Endothelial cell of umbilical vein (primary cell): Measurements from ENCODE around the gene INHA. TPM values are rescaled to one million over a fixed set of nuclear protein-coding genes. Genes with fewer than 3 reads are reported as not detected.

Experiments
- BruUV-seq: library from RNA; stranded (reverse); fragments of 400-500 nt; replicated peaks from 2 replicates; lab custom pipeline; 2021; lab: Mats Ljungman, UMichigan
- CTCF ChIA-PET: fragments of 300-600, 350-600 bp; sonication (Branson Sonifier 250); formaldehyde crosslinking; loops from one replicate; lab custom pipeline; 2021; ENCODE audit warnings: antibody characterized with exemption, inconsistent platforms; lab: Charles Lee
- POLR2A ChIA-PET: fragments of 300-600, 350-600 bp; sonication (Branson Sonifier 250); formaldehyde crosslinking; loops from one replicate; lab custom pipeline; 2021; ENCODE audit warnings: antibody characterized with exemption, inconsistent platforms; lab: Charles Lee
- DNase-seq: peaks from one replicate; pipeline ENCODE4 v3.0.0-alpha.2; 2011; ENCODE audit warnings: low read depth, low spot score
- FAIRE-seq: peaks from 2 replicates; lab custom pipeline; 2011; peaks lifted over from hg19 to GRCh38; lab: Jason Lieb, UNC
- H2AFZ ChIP-seq: 2 replicates; pipeline ENCODE4 v1.6.0; 2012; ENCODE audit warnings: low read depth, low read length, control low read depth, inconsistent platforms
- H3K27ac ChIP-seq: 2 replicates; pipeline ENCODE4 v1.5.1; 2011; ENCODE audit warnings: low read depth, mild to moderate bottlenecking, control low read depth, low read length, moderate library complexity; ENCODE audit not compliant: insufficient read depth
- H3K27me3 ChIP-seq, 2 experiments: 2 replicates each; pipeline versions ENCODE4 v1.6.0 to v1.6.1; 2011; ENCODE audit warnings: low read length in 2 of 2, mixed read lengths in 1 of 2; ENCODE audit not compliant: control insufficient read depth in 2 of 2, insufficient read depth in 2 of 2
- H3K36me3 ChIP-seq, 2 experiments: 2 replicates in 1 of 2; 3 replicates in 1 of 2; pipeline ENCODE4 v1.5.1; 2011; ENCODE audit warnings: low read length in 2 of 2, mild to moderate bottlenecking in 1 of 2, moderate library complexity in 1 of 2; ENCODE audit not compliant: control insufficient read depth in 2 of 2, insufficient read depth in 2 of 2; ENCODE audit errors: extremely low read depth in 1 of 2
- H3K4me1 ChIP-seq: 3 replicates; pipeline ENCODE4 v1.5.1; 2011; ENCODE audit warnings: mild to moderate bottlenecking, low read length; ENCODE audit not compliant: control insufficient read depth, insufficient read depth; ENCODE audit errors: extremely low read depth
- H3K4me2 ChIP-seq: 2 replicates; pipeline ENCODE4 v1.6.1; 2011; ENCODE audit warnings: low read length, control low read depth, mixed read lengths; ENCODE audit not compliant: insufficient read depth
- H3K4me3 ChIP-seq, 3 experiments: fragments of 200-600 bp in 1 of 3; sonication (generic), shearing (Covaris generic) in 1 of 3; replicated peaks in 1 of 3; 2 replicates each; pipeline ENCODE4 v1.5.1; 2011 to 2016; ENCODE audit warnings: control low read depth in 3 of 3, low read length in 3 of 3, mild to moderate bottlenecking in 2 of 3, inconsistent platforms in 1 of 3, low read depth in 1 of 3, moderate library complexity in 1 of 3; ENCODE audit not compliant: insufficient read depth in 1 of 3
- H3K79me2 ChIP-seq: 2 replicates; pipeline ENCODE4 v1.6.0; 2012; ENCODE audit warnings: low read length, inconsistent platforms; ENCODE audit not compliant: control insufficient read depth, insufficient read depth
- H3K9ac ChIP-seq: replicated peaks from 2 replicates; pipeline ENCODE3; 2011; ENCODE audit warnings: low read length, control low read depth; ENCODE audit not compliant: insufficient read depth; ENCODE audit errors: extremely low read depth
- H3K9me1 ChIP-seq: replicated peaks from 3 replicates; pipeline ENCODE4 v1.6.0; 2011; ENCODE audit warnings: mild to moderate bottlenecking, low read length; ENCODE audit not compliant: control insufficient read depth, insufficient read depth; ENCODE audit errors: extremely low read depth
- H3K9me3 ChIP-seq: replicated peaks from 2 replicates; pipeline ENCODE4 v1.5.1; 2012; ENCODE audit warnings: low read length, inconsistent platforms; ENCODE audit not compliant: control insufficient read depth, insufficient read depth
- H4K20me1 ChIP-seq: replicated peaks from 2 replicates; pipeline ENCODE3; 2011; ENCODE audit warnings: mild to moderate bottlenecking, low read length; ENCODE audit not compliant: control insufficient read depth, insufficient read depth; ENCODE audit errors: extremely low read depth
- CTCF ChIP-seq, 2 donors: IDR thresholded peaks; 1 replicate in 1 of 2; 2 replicates in 1 of 2; pipeline ENCODE4 v1.5.1; 2011; ENCODE audit warnings: low read length in 2 of 2, mild to moderate bottlenecking in 2 of 2, moderate library complexity in 2 of 2, control low read depth in 1 of 2, inconsistent platforms in 1 of 2, low read depth in 1 of 2; ENCODE audit not compliant: insufficient read depth in 1 of 2; ENCODE audit errors: extremely low read depth in 1 of 2
- EZH2 ChIP-seq: IDR thresholded peaks from 2 replicates; pipeline ENCODE4 v1.6.1; 2012; ENCODE audit warnings: borderline replicate concordance, low read depth, mild to moderate bottlenecking, moderate library complexity, low read length, inconsistent platforms; ENCODE audit not compliant: severe bottlenecking
- FOS ChIP-seq: IDR thresholded peaks from 2 replicates; pipeline ENCODE4 v1.6.1; 2011; ENCODE audit warnings: mild to moderate bottlenecking, low read length, moderate library complexity, borderline replicate concordance; ENCODE audit not compliant: insufficient read depth
- GATA2 ChIP-seq: IDR thresholded peaks from 2 replicates; pipeline ENCODE4 v1.7.0; 2011; ENCODE audit warnings: low read depth, mild to moderate bottlenecking, moderate library complexity, mixed read lengths, low read length; ENCODE audit not compliant: insufficient read length, insufficient read depth
- JUN ChIP-seq: IDR thresholded peaks from 2 replicates; pipeline ENCODE4 v1.6.1; 2011; ENCODE audit warnings: borderline replicate concordance, low read depth; ENCODE audit not compliant: insufficient read length, insufficient read depth
- MAX ChIP-seq: IDR thresholded peaks from 2 replicates; pipeline ENCODE4 v1.6.1; 2011; ENCODE audit not compliant: insufficient read depth, insufficient read length
- MYC ChIP-seq: IDR thresholded peaks from one replicate; pipeline ENCODE4 v1.6.1; 2011; ENCODE audit warnings: mild to moderate bottlenecking, low read depth, low read length
- POLR2A ChIP-seq: IDR thresholded peaks from 2 replicates; pipeline ENCODE4 v1.6.1; 2012; ENCODE audit warnings: low read depth, mild to moderate bottlenecking, control low read depth, low read length
- POLR2AphosphoS5 ChIP-seq: IDR thresholded peaks from 2 replicates; pipeline ENCODE4 v1.6.1; 2012; ENCODE audit warnings: low read depth, mild to moderate bottlenecking, control low read depth, low read length, moderate library complexity; ENCODE audit not compliant: insufficient read depth
- dilution Hi-C: fragments of 300-500 bp; cut with MboI; formaldehyde crosslinking; loops from one replicate; pipeline ENCODE4 v1.15.0; 2019; ENCODE audit warnings: low sequenced_read_pairs; ENCODE audit not compliant: extremely low pct_ligation_motif_present
- intact Hi-C: fragments of 100-400 bp; cut with micrococcal nuclease; formaldehyde crosslinking; loops from one replicate; pipeline ENCODE4 v1.10.0; 2022
- polyA plus RNA-seq, 4 experiments: library from polyadenylated mRNA; depleted of rRNA in 3 of 4; stranded (reverse) in 3 of 4; unstranded in 1 of 4; fragments of >200 nt; gene quantifications; 2 replicates each; pipeline versions ENCODE4 v1.2.1 to v1.2.3, GENCODE V29; 2011 to 2012; ENCODE audit warnings: missing spikeins in 1 of 4
- total RNA-seq: library from RNA; stranded (reverse); gene quantifications from 2 replicates; pipeline ENCODE4 v1.2.3, GENCODE V29; 2021

The INHA gene
- total and polyA plus RNA-seq, 2 donors (not counting 3 experiments of a cell fraction or from before 2014, with no cell fraction given) = 0.06 TPM; not detected in 1

GRCh38 chr2:219556413-219556812 is 15.7 kb upstream of the INHA start:
- H3K4me2 ChIP-seq = no peak overlapping the region
- DNase-seq (no peak), FAIRE-seq (no peak)
- no peaks in the 10 kb centered on the region for H3K9me3 ChIP-seq
- no TSS peak for BruUV-seq
- H3K9ac ChIP-seq = no peak overlapping the region
- CTCF ChIA-PET = interaction anchor here (1.3 kb wide), 1 partner anchor 15 kb away, joined by 5 read pairs; the partner anchor contains the start of gene OBSL1
- dilution Hi-C loops = no loop called here
- H3K36me3 ChIP-seq = no peaks in the 10 kb centered on the region
- no peak overlapping the region for H2AFZ ChIP-seq
- H3K4me1 ChIP-seq = no peaks in the 10 kb centered on the region
- H3K4me3 ChIP-seq = no peak overlapping the region
- intact Hi-C loops = no loop called here
- no peak for TF ChIP-seq CTCF (IDR thresholded peaks at IDR 0.05; ENCODE audit: extremely low read depth in 1 of 2, insufficient read depth in 1 of 2, low read depth in 1 of 2, low read length in 2 of 2)
- TF ChIP-seq EZH2 = no peak
- TF ChIP-seq MYC = no peak
- TF ChIP-seq JUN = no peak
- no peak for TF ChIP-seq GATA2
- no peak for TF ChIP-seq FOS
- no peak for TF ChIP-seq MAX
- no peak for TF ChIP-seq POLR2A
- no peak for TF ChIP-seq POLR2AphosphoS5
- peaks cover 6 to 15% of the 10 kb centered on the region in 2 experiments for H3K27me3 ChIP-seq
- H3K79me2 ChIP-seq = no peaks in the 10 kb centered on the region
- POLR2A ChIA-PET = no interaction called here
- H3K9me1 ChIP-seq = no peaks in the 10 kb centered on the region
- H4K20me1 ChIP-seq = no peaks in the 10 kb centered on the region
- no peak overlapping the region for H3K27ac ChIP-seq
